Osteoblast (primary cell): Measurements from ENCODE around the gene CRIM1. TPM values are rescaled to one million over a fixed set of nuclear protein-coding genes. Genes with fewer than 3 reads are reported as not detected.

Experiments used
- DNase-seq: peaks from one replicate; pipeline ENCODE4 v3.0.0; 2011; ENCODE audit warnings: low spot score, mixed read lengths; ENCODE audit not compliant: insufficient read length; ENCODE audit errors: missing footprints
- H2AFZ ChIP-seq: 2 replicates; pipeline ENCODE4 v1.6.0; 2011; ENCODE audit warnings: mild to moderate bottlenecking, low read length
- H3K27ac ChIP-seq: 2 replicates; pipeline ENCODE4 v1.5.1; 2011; ENCODE audit warnings: mild to moderate bottlenecking, low read depth, low read length, moderate library complexity
- H3K27me3 ChIP-seq: 2 replicates; pipeline ENCODE4 v1.6.0; 2012; ENCODE audit warnings: mild to moderate bottlenecking, control low read depth, inconsistent platforms, low read length, moderate library complexity; ENCODE audit not compliant: insufficient read depth
- H3K36me3 ChIP-seq: 2 replicates; pipeline ENCODE4 v1.5.1; 2011; ENCODE audit warnings: mild to moderate bottlenecking, low read length, control low read depth, moderate library complexity; ENCODE audit not compliant: insufficient read depth
- H3K4me1 ChIP-seq: 2 replicates; pipeline ENCODE4 v1.5.1; 2011; ENCODE audit warnings: mild to moderate bottlenecking, low read length, control low read depth, moderate library complexity; ENCODE audit not compliant: insufficient read depth
- H3K4me2 ChIP-seq: 2 replicates; pipeline ENCODE4 v1.6.0; 2011; ENCODE audit warnings: mild to moderate bottlenecking, low read length; ENCODE audit not compliant: insufficient read depth
- H3K4me3 ChIP-seq: fragments of 200-600 bp; sonication (generic); 3 replicates; pipeline ENCODE4 v1.5.1; 2012; ENCODE audit warnings: mild to moderate bottlenecking, low read length, inconsistent platforms; ENCODE audit not compliant: insufficient read depth
- H3K79me2 ChIP-seq: 2 replicates; pipeline ENCODE4 v1.6.0; 2012; ENCODE audit warnings: mild to moderate bottlenecking, low read length, control low read depth, inconsistent platforms; ENCODE audit not compliant: insufficient read depth
- H3K9me3 ChIP-seq: 2 replicates; pipeline ENCODE4 v1.5.1; 2011; ENCODE audit warnings: low read depth, low read length, control low read depth
- H4K20me1 ChIP-seq: 2 replicates; pipeline ENCODE4 v1.6.0; 2012; ENCODE audit warnings: mild to moderate bottlenecking, low read length, control low read depth; ENCODE audit not compliant: insufficient read depth
- CTCF ChIP-seq: IDR thresholded peaks from 2 replicates; pipeline ENCODE4 v1.5.1; 2011; ENCODE audit warnings: mild to moderate bottlenecking, low read depth, low read length, moderate library complexity; ENCODE audit errors: extremely low read depth
- total RNA-seq: library from RNA; depleted of rRNA; stranded (reverse); fragments of >200 nt; gene quantifications from 2 replicates; pipeline ENCODE4 v1.2.3, GENCODE V29; 2012

Gene CRIM1
- total RNA-seq, 1 donor = 362 TPM

GRCh38 chr2:36476411-36476810, 120.8 kb downstream of the CRIM1 start:
- Histone ChIP-seq H3K4me1 (peaks cover 51% of the 10 kb centered on the region), H3K36me3 (peaks cover 95% of the 10 kb centered on the region), H3K9me3 (peaks cover 9% of the 10 kb centered on the region), H3K4me2 (no peak overlapping the region), H4K20me1 (no peaks in the 10 kb centered on the region), H3K27ac (peak overlapping the region; percentile 88), H3K79me2 (peaks cover 66% of the 10 kb centered on the region), H2AFZ (no peak overlapping the region), H3K27me3 (no peaks in the 10 kb centered on the region), H3K4me3 (no peak overlapping the region)
- no peak for DNase-seq
- no peak for TF ChIP-seq CTCF

GRCh38 chr2:36477315-36477714, 121.7 kb downstream of the CRIM1 start:
- Histone ChIP-seq H3K4me3 (no peak overlapping the region), H3K4me2 (no peak overlapping the region), H3K4me1 (peaks cover 58% of the 10 kb centered on the region), H3K27ac (peak overlapping the region; percentile 88), H3K9me3 (peaks cover 7% of the 10 kb centered on the region), H3K36me3 (peaks cover 91% of the 10 kb centered on the region), H3K79me2 (peaks cover 63% of the 10 kb centered on the region), H3K27me3 (no peaks in the 10 kb centered on the region), H2AFZ (no peak overlapping the region), H4K20me1 (no peaks in the 10 kb centered on the region)
- no peak for DNase-seq
- TF ChIP-seq CTCF = no peak

- Histone ChIP-seq H3K4me1 (peaks cover 62% of the 10 kb centered on the region), H2AFZ (no peak overlapping the region), H3K9me3 (peaks cover 7% of the 10 kb centered on the region), H3K27ac (peak overlapping the region; percentile 88), H3K4me3 (no peak overlapping the region), H3K79me2 (peaks cover 62% of the 10 kb centered on the region), H3K27me3 (no peaks in the 10 kb centered on the region), H3K36me3 (peaks cover 90% of the 10 kb centered on the region), H4K20me1 (no peaks in the 10 kb centered on the region), H3K4me2 (peak overlapping the region; percentile 17)
- DNase-seq = no peak
- TF ChIP-seq CTCF = no peak
Observed at GRCh38 chr2:36477746-36478145, 122.2 kb downstream of the CRIM1 start.

GRCh38 chr2:36478332-36478738, 122.8 kb downstream of the CRIM1 start:
- peak overlapping the region; percentile 88 for H3K27ac ChIP-seq
- peak overlapping the region; percentile 17 for H3K4me2 ChIP-seq
- H3K4me3 ChIP-seq = no peak overlapping the region
- peaks cover 7% of the 10 kb centered on the region for H3K9me3 ChIP-seq
- H3K27me3 ChIP-seq = no peaks in the 10 kb centered on the region
- peaks cover 63% of the 10 kb centered on the region for H3K79me2 ChIP-seq
- H2AFZ ChIP-seq = no peak overlapping the region
- peaks cover 68% of the 10 kb centered on the region for H3K4me1 ChIP-seq
- no peaks in the 10 kb centered on the region for H4K20me1 ChIP-seq
- peaks cover 90% of the 10 kb centered on the region for H3K36me3 ChIP-seq
- peak; percentile 82 for DNase-seq
- TF ChIP-seq CTCF = no peak
